Measurements from ENCODE around the gene SEMA5B.

SEMA5B gene

DNA sequence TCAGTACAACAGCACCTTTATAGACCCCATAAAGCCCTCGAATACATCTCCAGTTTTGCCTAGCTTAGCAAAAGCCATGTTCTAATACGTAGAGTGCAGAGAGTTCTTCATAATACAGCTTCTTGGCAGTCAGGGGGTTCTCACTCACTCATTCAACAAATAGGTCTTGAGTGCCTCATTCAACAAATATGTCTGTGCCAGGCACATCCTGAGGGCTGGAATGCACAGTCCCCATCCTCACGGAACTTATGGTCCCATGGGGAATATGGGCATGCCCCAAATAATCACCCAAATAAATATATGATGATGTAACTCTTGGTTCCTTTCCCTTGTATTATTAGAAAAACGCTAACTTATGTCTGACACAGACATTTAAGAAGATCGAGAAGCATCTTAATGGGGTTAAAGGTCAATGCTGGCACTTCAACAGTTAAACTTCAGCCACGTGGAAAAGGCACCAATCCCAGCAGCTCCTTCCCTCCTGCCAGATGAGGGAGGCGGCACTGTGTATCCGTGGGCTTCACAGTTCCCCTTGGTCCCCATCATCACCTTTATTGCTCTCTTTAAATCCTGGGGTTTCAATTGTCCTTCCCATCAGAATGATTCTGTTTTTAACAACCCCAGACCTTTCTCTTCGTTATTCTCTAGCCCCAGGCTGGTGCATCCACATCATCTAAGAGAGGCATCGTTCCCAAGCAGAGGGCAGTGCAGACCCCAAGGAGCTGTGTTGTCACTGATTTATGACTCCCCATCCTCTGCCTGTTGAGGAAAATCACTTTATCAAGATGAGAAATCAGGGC, 18.9 kb upstream of the SEMA5B start:
- no peak overlapping the region for H3K27ac ChIP-seq
- TF ChIP-seq CTCF (IDR thresholded peaks at IDR 0.05) (no peak), ZFX (IDR thresholded peaks at IDR 0.05; ENCODE audit: borderline replicate concordance) (no peak)

DNA sequence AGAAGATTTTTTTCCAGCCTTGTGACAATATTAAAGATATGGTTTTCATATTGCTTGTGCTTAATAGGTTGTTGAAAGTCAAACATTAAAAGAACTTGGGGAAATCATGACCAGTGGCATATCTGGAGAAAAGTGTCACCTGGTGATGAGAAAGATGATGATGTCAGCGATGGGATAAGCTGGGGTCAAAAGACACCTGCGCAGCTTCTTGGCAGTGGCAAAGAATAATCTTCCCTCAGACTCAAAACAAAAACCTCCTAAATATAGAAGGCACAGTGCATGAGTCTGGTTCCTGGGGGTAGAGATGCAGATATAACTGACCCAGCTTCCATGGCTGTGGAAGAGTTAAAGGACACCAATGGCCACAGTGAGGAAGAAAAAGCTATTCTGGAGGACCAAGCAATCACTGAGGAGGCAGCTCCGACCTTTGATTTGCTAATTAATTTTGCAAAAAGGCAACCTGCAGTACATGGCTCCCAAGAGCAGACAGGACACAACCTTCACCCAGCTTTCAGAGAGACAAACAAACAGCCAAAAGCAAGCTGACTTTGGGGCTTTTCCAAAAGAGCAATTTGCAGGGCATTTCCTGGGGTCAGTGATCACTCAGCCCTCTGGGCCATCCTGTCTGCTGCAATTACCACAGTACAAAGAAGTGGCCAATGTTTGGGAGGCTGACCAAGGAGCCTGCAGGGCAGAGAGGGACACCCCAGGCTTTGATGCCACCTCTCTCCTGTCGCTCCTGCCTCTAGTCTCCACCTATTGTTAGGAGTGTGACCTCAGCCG, 17.6 kb upstream of the SEMA5B start:
- no peak overlapping the region for H3K27ac ChIP-seq
- TF ChIP-seq ZFX (IDR thresholded peaks at IDR 0.05; ENCODE audit: borderline replicate concordance): no peak
- no peak for TF ChIP-seq CTCF (IDR thresholded peaks at IDR 0.05)

- TF ChIP-seq ZFX (IDR thresholded peaks at IDR 0.05; ENCODE audit: borderline replicate concordance): no peak
- no peak for TF ChIP-seq CTCF (IDR thresholded peaks at IDR 0.05)
- no peak overlapping the region for H3K27ac ChIP-seq
Observed at GRCh38 chr3:123042413-123042812, 14.8 kb upstream of the SEMA5B start.

GRCh38 chr3:123039178-123039577, 11.6 kb upstream of the SEMA5B start:
- TF ChIP-seq ZFX (IDR thresholded peaks at IDR 0.05; ENCODE audit: borderline replicate concordance): no peak
- no peak for TF ChIP-seq CTCF (IDR thresholded peaks at IDR 0.05)
- no peak overlapping the region for H3K27ac ChIP-seq

DNA sequence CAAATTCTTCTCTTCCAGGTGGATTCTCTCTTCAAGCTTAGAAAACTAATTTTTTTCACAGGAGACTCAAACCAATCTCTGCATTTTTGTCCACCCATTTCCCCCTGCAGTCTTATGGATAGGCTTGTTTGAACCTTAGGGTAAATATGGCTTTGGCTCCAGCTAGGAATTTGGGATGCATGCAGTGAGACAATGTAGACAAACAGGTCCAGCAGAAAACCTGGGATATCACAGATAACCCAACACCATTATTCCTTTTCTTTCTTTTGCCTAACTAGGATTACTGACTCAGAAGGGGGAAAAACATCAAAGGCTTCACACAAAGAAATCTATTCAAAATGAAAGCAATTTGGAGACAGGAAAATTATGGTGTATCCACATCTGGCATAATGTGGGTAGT, 11.2 kb upstream of the SEMA5B start:
- no peak overlapping the region for H3K27ac ChIP-seq
- TF ChIP-seq ZFX (IDR thresholded peaks at IDR 0.05; ENCODE audit: borderline replicate concordance) (no peak), CTCF (IDR thresholded peaks at IDR 0.05) (no peak)

- TF ChIP-seq ZFX (IDR thresholded peaks at IDR 0.05; ENCODE audit: borderline replicate concordance) (no peak), CTCF (IDR thresholded peaks at IDR 0.05) (no peak)
- H3K27ac ChIP-seq: no peak overlapping the region
Observed at GRCh38 chr3:123037015-123037375, 9.4 kb upstream of the SEMA5B start.
